MM.1S (cell line): ENCODE data around the gene FCN3.

ENCODE experiments used
- EZH2 ChIP-seq: fragments of 300-600 bp; sonication (generic); optimal IDR thresholded peaks from 2 replicates; pipeline ENCODE3; 2017; ENCODE audit warnings: low read depth, mild to moderate bottlenecking, antibody characterized with exemption, low read length, mixed read lengths
- EZH2phosphoT487 ChIP-seq: fragments of 300-600 bp; sonication (generic); IDR thresholded peaks from 2 replicates; pipeline ENCODE4 v1.6.1; 2018; ENCODE audit warnings: antibody characterized with exemption, low read length
- TF ChIP-seq, protein P1 (sequence below): fragments of 300-600 bp; sonication (generic); IDR thresholded peaks from 2 replicates; pipeline ENCODE4 v1.5.1; 2016; ENCODE audit warnings: antibody characterized with exemption, low read length, mixed read lengths

- TF ChIP-seq, protein P1, sequence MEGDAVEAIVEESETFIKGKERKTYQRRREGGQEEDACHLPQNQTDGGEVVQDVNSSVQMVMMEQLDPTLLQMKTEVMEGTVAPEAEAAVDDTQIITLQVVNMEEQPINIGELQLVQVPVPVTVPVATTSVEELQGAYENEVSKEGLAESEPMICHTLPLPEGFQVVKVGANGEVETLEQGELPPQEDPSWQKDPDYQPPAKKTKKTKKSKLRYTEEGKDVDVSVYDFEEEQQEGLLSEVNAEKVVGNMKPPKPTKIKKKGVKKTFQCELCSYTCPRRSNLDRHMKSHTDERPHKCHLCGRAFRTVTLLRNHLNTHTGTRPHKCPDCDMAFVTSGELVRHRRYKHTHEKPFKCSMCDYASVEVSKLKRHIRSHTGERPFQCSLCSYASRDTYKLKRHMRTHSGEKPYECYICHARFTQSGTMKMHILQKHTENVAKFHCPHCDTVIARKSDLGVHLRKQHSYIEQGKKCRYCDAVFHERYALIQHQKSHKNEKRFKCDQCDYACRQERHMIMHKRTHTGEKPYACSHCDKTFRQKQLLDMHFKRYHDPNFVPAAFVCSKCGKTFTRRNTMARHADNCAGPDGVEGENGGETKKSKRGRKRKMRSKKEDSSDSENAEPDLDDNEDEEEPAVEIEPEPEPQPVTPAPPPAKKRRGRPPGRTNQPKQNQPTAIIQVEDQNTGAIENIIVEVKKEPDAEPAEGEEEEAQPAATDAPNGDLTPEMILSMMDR: no peak
- TF ChIP-seq EZH2 (no peak), EZH2phosphoT487 (no peak)
These were observed 49.3 kb downstream of the FCN3 start for GRCh38 chr1:27325286-27325685.
